ENCODE data around the gene LGR6.
A peak's percentile ranks its signal among the peaks of the same experiment; 100 is the strongest.
"Not testable (repeated sequence)": the region's sequence is repeated elsewhere in the genome, so short reads cannot be mapped to it uniquely, and the experiment has no call there.

LGR6 gene

GRCh38 chr1:202193614-202194327 is at the start of gene LGR6:
Gene LGR6, plus strand, starts transcription at chr1:202193799. Its CDS starts 191 bp downstream, at chr1:202193990.
- H3K36me3 ChIP-seq (ENCODE audit: control insufficient read depth, insufficient read depth, low read length): no peaks in the 10 kb centered on the region
- no peak within 1 kb of the TSS for H3K9ac ChIP-seq (ENCODE audit: low read length)
- H3K27me3 ChIP-seq (ENCODE audit: control insufficient read depth, insufficient read depth, low read length): peaks cover 38% of the 10 kb centered on the region
- peaks cover 16% of the 10 kb centered on the region; the same call in 1 of the 2 replicates for H3K4me1 ChIP-seq (ENCODE audit: control insufficient read depth, insufficient read depth, low read length)
- no peak within 1 kb of the TSS for H3K27ac ChIP-seq (ENCODE audit: low read depth, low read length)
- H3K9me3 ChIP-seq (ENCODE audit: control insufficient read depth, insufficient read depth, low read depth, low read length): no peaks in the 10 kb centered on the region
- peak within 1 kb of the TSS; percentile 51 for H3K4me3 ChIP-seq (ENCODE audit: low read depth, low read length)

GRCh38 chr1:202144402-202145067 is 49.1 kb upstream of the LGR6 start, which contains the start of gene ARL8A:
Gene ARL8A, minus strand, starts transcription at chr1:202144737. Its CDS starts 165 bp downstream, at chr1:202144572.
- peak within 1 kb of the TSS; percentile 88 for H3K9ac ChIP-seq (ENCODE audit: low read length)
- H3K27me3 ChIP-seq (ENCODE audit: control insufficient read depth, insufficient read depth, low read length): peaks cover 10% of the 10 kb centered on the region
- peak within 1 kb of the TSS; percentile 79 for H3K4me3 ChIP-seq (ENCODE audit: low read depth, low read length)
- peak within 1 kb of the TSS; percentile 69; the same call in 1 of the 2 replicates for H3K27ac ChIP-seq (ENCODE audit: low read depth, low read length)
- peaks cover 14% of the 10 kb centered on the region for H3K4me1 ChIP-seq (ENCODE audit: control insufficient read depth, insufficient read depth, low read length)
- H3K9me3 ChIP-seq (ENCODE audit: control insufficient read depth, insufficient read depth, low read depth, low read length): no peaks in the 10 kb centered on the region
- no peaks in the 10 kb centered on the region; the same call in 1 of the 2 replicates for H3K36me3 ChIP-seq (ENCODE audit: control insufficient read depth, insufficient read depth, low read length)

- no peaks in the 10 kb centered on the region; the same call in 1 of the 2 replicates for H3K36me3 ChIP-seq (ENCODE audit: control insufficient read depth, insufficient read depth, low read length)
- H3K27me3 ChIP-seq (ENCODE audit: control insufficient read depth, insufficient read depth, low read length): peaks cover 10% of the 10 kb centered on the region
- H3K4me1 ChIP-seq (ENCODE audit: control insufficient read depth, insufficient read depth, low read length): peaks cover 14% of the 10 kb centered on the region
- H3K9me3 ChIP-seq (ENCODE audit: control insufficient read depth, insufficient read depth, low read depth, low read length): no peaks in the 10 kb centered on the region
- H3K9ac ChIP-seq (ENCODE audit: low read length): peak overlapping the region; percentile 88
- H3K4me3 ChIP-seq (ENCODE audit: low read depth, low read length): peak overlapping the region; percentile 79
- H3K27ac ChIP-seq (ENCODE audit: low read depth, low read length): peak overlapping the region; percentile 69; the same call in 1 of the 2 replicates
Measured at GRCh38 chr1:202145068-202145743, 48.4 kb upstream of the LGR6 start.

GRCh38 chr1:202145744-202146140 is 47.9 kb upstream of the LGR6 start:
- not testable (repeated sequence) for H3K9ac ChIP-seq (ENCODE audit: low read length); H3K27me3 ChIP-seq (ENCODE audit: control insufficient read depth, insufficient read depth, low read length); H3K4me3 ChIP-seq (ENCODE audit: low read depth, low read length); H3K9me3 ChIP-seq (ENCODE audit: control insufficient read depth, insufficient read depth, low read depth, low read length); H3K27ac ChIP-seq (ENCODE audit: low read depth, low read length); H3K36me3 ChIP-seq (ENCODE audit: control insufficient read depth, insufficient read depth, low read length)
- peaks cover 14% of the 10 kb centered on the region for H3K4me1 ChIP-seq (ENCODE audit: control insufficient read depth, insufficient read depth, low read length)

GRCh38 chr1:202146279-202146678 is 47.3 kb upstream of the LGR6 start:
- H3K27ac ChIP-seq (ENCODE audit: low read depth, low read length): no peak overlapping the region
- no peak overlapping the region for H3K4me3 ChIP-seq (ENCODE audit: low read depth, low read length)
- no peaks in the 10 kb centered on the region; the same call in 1 of the 2 replicates for H3K36me3 ChIP-seq (ENCODE audit: control insufficient read depth, insufficient read depth, low read length)
- H3K9ac ChIP-seq (ENCODE audit: low read length): no peak overlapping the region
- H3K4me1 ChIP-seq (ENCODE audit: control insufficient read depth, insufficient read depth, low read length): peaks cover 14% of the 10 kb centered on the region
- H3K9me3 ChIP-seq (ENCODE audit: control insufficient read depth, insufficient read depth, low read depth, low read length): no peaks in the 10 kb centered on the region
- peaks cover 10% of the 10 kb centered on the region for H3K27me3 ChIP-seq (ENCODE audit: control insufficient read depth, insufficient read depth, low read length)

GRCh38 chr1:202146993-202147392 is 46.6 kb upstream of the LGR6 start:
- H3K4me3 ChIP-seq (ENCODE audit: low read depth, low read length): no peak overlapping the region
- no peaks in the 10 kb centered on the region; the same call in 1 of the 2 replicates for H3K36me3 ChIP-seq (ENCODE audit: control insufficient read depth, insufficient read depth, low read length)
- no peak overlapping the region for H3K27ac ChIP-seq (ENCODE audit: low read depth, low read length)
- H3K4me1 ChIP-seq (ENCODE audit: control insufficient read depth, insufficient read depth, low read length): peaks cover 14% of the 10 kb centered on the region
- peaks cover 10% of the 10 kb centered on the region for H3K27me3 ChIP-seq (ENCODE audit: control insufficient read depth, insufficient read depth, low read length)
- H3K9me3 ChIP-seq (ENCODE audit: control insufficient read depth, insufficient read depth, low read depth, low read length): no peaks in the 10 kb centered on the region
- no peak overlapping the region for H3K9ac ChIP-seq (ENCODE audit: low read length)

- H3K27me3 ChIP-seq (ENCODE audit: control insufficient read depth, insufficient read depth, low read length): peaks cover 10% of the 10 kb centered on the region
- H3K27ac ChIP-seq (ENCODE audit: low read depth, low read length): no peak overlapping the region
- no peak overlapping the region for H3K4me3 ChIP-seq (ENCODE audit: low read depth, low read length)
- no peaks in the 10 kb centered on the region; the same call in 1 of the 2 replicates for H3K36me3 ChIP-seq (ENCODE audit: control insufficient read depth, insufficient read depth, low read length)
- H3K4me1 ChIP-seq (ENCODE audit: control insufficient read depth, insufficient read depth, low read length): peaks cover 8% of the 10 kb centered on the region
- H3K9ac ChIP-seq (ENCODE audit: low read length): no peak overlapping the region
- H3K9me3 ChIP-seq (ENCODE audit: control insufficient read depth, insufficient read depth, low read depth, low read length): no peaks in the 10 kb centered on the region
Measured at GRCh38 chr1:202148391-202148790, 45.2 kb upstream of the LGR6 start.

GRCh38 chr1:202149566-202149965 is 44.0 kb upstream of the LGR6 start:
- H3K4me3 ChIP-seq (ENCODE audit: low read depth, low read length): no peak overlapping the region
- H3K9ac ChIP-seq (ENCODE audit: low read length): no peak overlapping the region
- H3K36me3 ChIP-seq (ENCODE audit: control insufficient read depth, insufficient read depth, low read length): no peaks in the 10 kb centered on the region
- no peaks in the 10 kb centered on the region for H3K9me3 ChIP-seq (ENCODE audit: control insufficient read depth, insufficient read depth, low read depth, low read length)
- peaks cover 10% of the 10 kb centered on the region for H3K4me1 ChIP-seq (ENCODE audit: control insufficient read depth, insufficient read depth, low read length)
- no peak overlapping the region for H3K27ac ChIP-seq (ENCODE audit: low read depth, low read length)
- H3K27me3 ChIP-seq (ENCODE audit: control insufficient read depth, insufficient read depth, low read length): peaks cover 10% of the 10 kb centered on the region

- H3K36me3 ChIP-seq (ENCODE audit: control insufficient read depth, insufficient read depth, low read length): no peaks in the 10 kb centered on the region
- H3K9me3 ChIP-seq (ENCODE audit: control insufficient read depth, insufficient read depth, low read depth, low read length): no peaks in the 10 kb centered on the region
- no peak overlapping the region for H3K27ac ChIP-seq (ENCODE audit: low read depth, low read length)
- H3K27me3 ChIP-seq (ENCODE audit: control insufficient read depth, insufficient read depth, low read length): peaks cover 6% of the 10 kb centered on the region
- H3K9ac ChIP-seq (ENCODE audit: low read length): no peak overlapping the region
- H3K4me1 ChIP-seq (ENCODE audit: control insufficient read depth, insufficient read depth, low read length): peaks cover 8% of the 10 kb centered on the region
- H3K4me3 ChIP-seq (ENCODE audit: low read depth, low read length): no peak overlapping the region
Measured at GRCh38 chr1:202150187-202150586, 43.4 kb upstream of the LGR6 start.

GRCh38 chr1:202150602-202151001 is 43.0 kb upstream of the LGR6 start:
- H3K27me3 ChIP-seq (ENCODE audit: control insufficient read depth, insufficient read depth, low read length): peaks cover 1% of the 10 kb centered on the region; the same call in 1 of the 2 replicates
- H3K4me3 ChIP-seq (ENCODE audit: low read depth, low read length): no peak overlapping the region
- H3K9ac ChIP-seq (ENCODE audit: low read length): no peak overlapping the region
- no peaks in the 10 kb centered on the region for H3K36me3 ChIP-seq (ENCODE audit: control insufficient read depth, insufficient read depth, low read length)
- H3K27ac ChIP-seq (ENCODE audit: low read depth, low read length): no peak overlapping the region
- no peaks in the 10 kb centered on the region for H3K9me3 ChIP-seq (ENCODE audit: control insufficient read depth, insufficient read depth, low read depth, low read length)
- peaks cover 4% of the 10 kb centered on the region; the same call in 1 of the 2 replicates for H3K4me1 ChIP-seq (ENCODE audit: control insufficient read depth, insufficient read depth, low read length)

All from HUES6 (cell line).